Natural killer cell (primary cell): ENCODE data around the gene GJC2. TPM values are rescaled to one million over a fixed set of nuclear protein-coding genes. Genes with fewer than 3 reads are reported as not detected.

Experiments used
- ATAC-seq, 3 donors: fragments of 150-1000 bp in 2 of 3; fragments of 200-7000 bp in 1 of 3; cut with Tn5 transposase; 1 replicate in 1 of 3; 2 replicates in 2 of 3; pipeline ENCODE4 v1.10.0; 2021; ENCODE audit warnings: mild to moderate bottlenecking in 2 of 3, moderate library complexity in 2 of 3
- DNase-seq, 2 donors: peaks; one replicate each; pipeline versions ENCODE4 v3.0.0 to v3.0.0-alpha.2; 2013 to 2021; ENCODE audit warnings: mixed read lengths in 1 of 2
- H3K27ac ChIP-seq: one replicate; pipeline ENCODE4 v1.5.1; 2013; ENCODE audit warnings: mild to moderate bottlenecking, low read length
- H3K27me3 ChIP-seq: one replicate; pipeline ENCODE4 v1.6.1; 2013; ENCODE audit warnings: low read length; ENCODE audit not compliant: control insufficient read depth, insufficient read depth
- H3K36me3 ChIP-seq: one replicate; pipeline ENCODE4 v1.6.1; 2013; ENCODE audit warnings: low read length; ENCODE audit not compliant: control insufficient read depth, insufficient read depth
- H3K4me1 ChIP-seq: one replicate; pipeline ENCODE4 v1.6.1; 2013; ENCODE audit warnings: low read length; ENCODE audit not compliant: control insufficient read depth, insufficient read depth
- H3K4me3 ChIP-seq: one replicate; pipeline ENCODE4 v1.5.1; 2013; ENCODE audit warnings: low read length
- H3K9me3 ChIP-seq: one replicate; pipeline ENCODE4 v1.6.1; 2013; ENCODE audit warnings: low read length; ENCODE audit not compliant: control insufficient read depth, insufficient read depth
- H3K27ac Mint-ChIP-seq, 2 donors: one replicate each; pipeline ENCODE4 v1.8.0; 2022; ENCODE audit warnings: mild to moderate bottlenecking in 2 of 2, mixed read lengths in 2 of 2, moderate library complexity in 1 of 2
- H3K27me3 Mint-ChIP-seq, 2 donors: one replicate each; pipeline ENCODE4 v1.8.0; 2022; ENCODE audit warnings: low read depth in 2 of 2, mixed read lengths in 2 of 2
- H3K36me3 Mint-ChIP-seq: one replicate; pipeline ENCODE4 v1.8.0; 2022; ENCODE audit warnings: mixed read lengths
- H3K4me1 Mint-ChIP-seq, 2 donors: one replicate each; pipeline ENCODE4 v1.8.0; 2022; ENCODE audit warnings: mixed read lengths in 2 of 2
- H3K4me3 Mint-ChIP-seq: one replicate; pipeline ENCODE4 v1.8.0; 2022; ENCODE audit warnings: mild to moderate bottlenecking, moderate library complexity, mixed read lengths
- H3K9me3 Mint-ChIP-seq, 2 donors: one replicate each; pipeline ENCODE4 v1.8.0; 2022; ENCODE audit warnings: mixed read lengths in 2 of 2
- CTCF ChIP-seq: fragments of 200-600 bp; IDR thresholded peaks from one replicate; pipeline ENCODE4 v1.8.0; 2022; ENCODE audit warnings: antibody characterized with exemption
- WGBS: methylation state at CpG from one replicate; pipeline ENCODE4 v1.1.7; 2013; ENCODE audit warnings: missing lambda C conversion rate; ENCODE audit not compliant: insufficient coverage; 5-methylcytosine and 5-hydroxymethylcytosine counted together
- intact Hi-C: fragments of 100-400 bp; cut with micrococcal nuclease; formaldehyde crosslinking; loops from one replicate; pipeline ENCODE4 v1.14.2; 2022
- total RNA-seq, 4 donors: library from RNA; stranded (reverse); fragments of 120-200 nt in 1 of 4; gene quantifications; one replicate each; pipeline versions ENCODE4 v1.2.3 to v1.2.4, GENCODE V29; 2013 to 2022

Gene GJC2
- total RNA-seq, 3 donors from 2014 or later (not counting 1 experiment from before 2014, with no cell fraction given) = 1.0 to 2.2 (median 1.7) TPM

- no peak for TF ChIP-seq CTCF
- H3K4me3 Mint-ChIP-seq = no peak overlapping the region
- no peaks in the 10 kb centered on the region for H3K36me3 ChIP-seq
- no peaks in the 10 kb centered on the region for H3K4me1 Mint-ChIP-seq
- H3K4me3 ChIP-seq = no peak overlapping the region
- no peak for ATAC-seq
- H3K27me3 ChIP-seq = no peaks in the 10 kb centered on the region
- no peaks in the 10 kb centered on the region for H3K9me3 ChIP-seq
- no peaks in the 10 kb centered on the region for H3K36me3 Mint-ChIP-seq
- H3K9me3 Mint-ChIP-seq = no peaks in the 10 kb centered on the region
- 81% methylated on average over 8 of the region's 8 CpGs for WGBS
- H3K4me1 ChIP-seq = peaks cover under 1% of the 10 kb centered on the region
- H3K27ac Mint-ChIP-seq = no peak overlapping the region
- intact Hi-C loops = no loop called here
- no peaks in the 10 kb centered on the region for H3K27me3 Mint-ChIP-seq
- no peak for DNase-seq
- no peak overlapping the region for H3K27ac ChIP-seq
Measured at GRCh38 chr1:228207381-228207810, 57.7 kb downstream of the GJC2 start.

GRCh38 chr1:228207851-228208821 lies 58.4 kb downstream of the GJC2 start, which contains the start of gene OBSCN:
OBSCN (plus strand) TSS chr1:228208044; CDS start chr1:228211784, 3,740 bp downstream.
- H3K36me3 ChIP-seq = no peaks in the 10 kb centered on the region
- H3K4me3 ChIP-seq = no peak within 1 kb of the TSS
- H3K9me3 ChIP-seq = no peaks in the 10 kb centered on the region
- H3K27me3 ChIP-seq = no peaks in the 10 kb centered on the region
- no peak for DNase-seq
- TF ChIP-seq CTCF = no peak
- Mint-ChIP-seq H3K4me1 (peaks cover 0 to 3% of the 10 kb centered on the region in 2 donors), H3K4me3 (no peak within 1 kb of the TSS), H3K36me3 (no peaks in the 10 kb centered on the region), H3K27ac (no peak within 1 kb of the TSS), H3K27me3 (no peaks in the 10 kb centered on the region), H3K9me3 (no peaks in the 10 kb centered on the region)
- intact Hi-C loops = no loop called here
- no peak for ATAC-seq
- 62% methylated on average over 29 of the region's 30 CpGs for WGBS
- peaks cover 8% of the 10 kb centered on the region for H3K4me1 ChIP-seq
- no peak within 1 kb of the TSS for H3K27ac ChIP-seq

- intact Hi-C loops = no loop called here
- no peak overlapping the region for H3K4me3 ChIP-seq
- 73% methylated on average over 18 of the region's 19 CpGs for WGBS
- DNase-seq = no peak
- H3K4me1 Mint-ChIP-seq = peaks cover 0 to 7% of the 10 kb centered on the region in 2 donors
- H3K4me1 ChIP-seq = peaks cover 14% of the 10 kb centered on the region
- H3K36me3 ChIP-seq = no peaks in the 10 kb centered on the region
- no peaks in the 10 kb centered on the region for H3K36me3 Mint-ChIP-seq
- H3K27ac Mint-ChIP-seq = no peak overlapping the region
- no peaks in the 10 kb centered on the region for H3K9me3 ChIP-seq
- no peaks in the 10 kb centered on the region for H3K27me3 Mint-ChIP-seq
- H3K27ac ChIP-seq = no peak overlapping the region
- no peak for TF ChIP-seq CTCF
- H3K9me3 Mint-ChIP-seq = no peaks in the 10 kb centered on the region
- no peak overlapping the region for H3K4me3 Mint-ChIP-seq
- ATAC-seq = no peak
- no peaks in the 10 kb centered on the region for H3K27me3 ChIP-seq
Measured at GRCh38 chr1:228208831-228209551, 59.3 kb downstream of the GJC2 start.

Other genes with a start within 250 kb of the GJC2 start
- not detected for gene WNT9A, start 202.0 kb upstream of the GJC2 start, total RNA-seq
- gene WNT3A, start 142.9 kb upstream of the GJC2 start, total RNA-seq = not detected
- gene ARF1, start 67.2 kb upstream of the GJC2 start, total RNA-seq = 100 to 1,000 TPM; 368 to 427 (median 424) TPM
- gene C1orf35, start 46.6 kb upstream of the GJC2 start, total RNA-seq = 10 to 100 TPM; 18.9 to 21.6 (median 19.6) TPM
- 10 to 100 TPM; 50.0 to 70.6 (median 64.1) TPM for gene MRPL55, start 40.6 kb upstream of the GJC2 start, total RNA-seq
- 100 to 1,000 TPM; 292 to 313 (median 308) TPM for gene GUK1, start 9.7 kb upstream of the GJC2 start, total RNA-seq
- 10 to 100 TPM; 13.3 to 14.1 (median 13.8) TPM for gene IBA57, start 15.9 kb downstream of the GJC2 start, total RNA-seq
- 10 to 100 TPM in 2 of 3 donors, 1 to 10 TPM in 1; 9.6 to 30.0 (median 14.3) TPM for gene OBSCN, start 58.1 kb downstream of the GJC2 start, total RNA-seq